Measurements from ENCODE around the gene CNPY4. TPM values are rescaled to one million over a fixed set of nuclear protein-coding genes. Genes with fewer than 3 reads are reported as not detected.
A peak's percentile ranks its signal among the peaks of the same experiment; 100 is the strongest.

The CNPY4 gene
- total RNA-seq, 1 donor from 2014 or later = 27.9 TPM

- H3K27me3 Mint-ChIP-seq (ENCODE audit: low read depth) = no peaks in the 10 kb centered on the region
- no peak for TF ChIP-seq CTCF (IDR thresholded peaks at IDR 0.05; ENCODE audit: unreplicated experiment)
- peaks cover 35% of the 10 kb centered on the region for H3K4me1 Mint-ChIP-seq
- no peaks in the 10 kb centered on the region for H3K9me3 Mint-ChIP-seq
- H3K4me3 Mint-ChIP-seq = peak overlapping the region; percentile 96
- DNase-seq (ENCODE audit: low spot score in 2 of 2, unreplicated experiment in 2 of 2) = no peak
- H3K36me3 Mint-ChIP-seq = peaks cover 9% of the 10 kb centered on the region
- H3K27ac Mint-ChIP-seq = peak overlapping the region; percentile 97
Measured at GRCh38 chr7:100082978-100083377, 36.5 kb upstream of the CNPY4 start.

- Mint-ChIP-seq H3K4me1 (peaks cover 31% of the 10 kb centered on the region), H3K4me3 (no peak overlapping the region), H3K27me3 (ENCODE audit: low read depth) (no peaks in the 10 kb centered on the region), H3K27ac (peak overlapping the region; percentile 59), H3K9me3 (no peaks in the 10 kb centered on the region), H3K36me3 (peaks cover 3% of the 10 kb centered on the region)
- no peak for TF ChIP-seq CTCF (IDR thresholded peaks at IDR 0.05; ENCODE audit: unreplicated experiment)
- no peak for DNase-seq (ENCODE audit: low spot score in 2 of 2, unreplicated experiment in 2 of 2)
Measured at GRCh38 chr7:100085515-100085914, 33.9 kb upstream of the CNPY4 start.

GRCh38 chr7:100087055-100087750 is 32.2 kb upstream of the CNPY4 start:
- H3K4me1 Mint-ChIP-seq = peaks cover 25% of the 10 kb centered on the region
- H3K36me3 Mint-ChIP-seq = peaks cover 20% of the 10 kb centered on the region
- H3K4me3 Mint-ChIP-seq = peak overlapping the region; percentile 92
- no peaks in the 10 kb centered on the region for H3K27me3 Mint-ChIP-seq (ENCODE audit: low read depth)
- no peak for DNase-seq (ENCODE audit: low spot score in 2 of 2, unreplicated experiment in 2 of 2)
- peak overlapping the region; percentile 76 for H3K27ac Mint-ChIP-seq
- no peak for TF ChIP-seq CTCF (IDR thresholded peaks at IDR 0.05; ENCODE audit: unreplicated experiment)
- no peaks in the 10 kb centered on the region for H3K9me3 Mint-ChIP-seq

- H3K27me3 Mint-ChIP-seq (ENCODE audit: low read depth) = no peaks in the 10 kb centered on the region
- H3K4me1 Mint-ChIP-seq = peaks cover 17% of the 10 kb centered on the region
- peaks cover 30% of the 10 kb centered on the region for H3K36me3 Mint-ChIP-seq
- H3K9me3 Mint-ChIP-seq = no peaks in the 10 kb centered on the region
- DNase-seq (ENCODE audit: low spot score in 2 of 2, unreplicated experiment in 2 of 2) = no peak
- TF ChIP-seq CTCF (IDR thresholded peaks at IDR 0.05; ENCODE audit: unreplicated experiment) = no peak
- H3K4me3 Mint-ChIP-seq = peak overlapping the region; percentile 92
- peak overlapping the region; percentile 92 for H3K27ac Mint-ChIP-seq
Measured at GRCh38 chr7:100088095-100088620, 31.3 kb upstream of the CNPY4 start.

GRCh38 chr7:100088621-100089457 is 30.6 kb upstream of the CNPY4 start, which contains the start of gene COPS6:
Gene COPS6, plus strand, starts transcription at chr7:100088969. Its CDS starts 22 bp downstream, at chr7:100088991.
- no peak for TF ChIP-seq CTCF (IDR thresholded peaks at IDR 0.05; ENCODE audit: unreplicated experiment)
- Mint-ChIP-seq H3K9me3 (no peaks in the 10 kb centered on the region), H3K36me3 (peaks cover 36% of the 10 kb centered on the region), H3K27ac (peak within 1 kb of the TSS; percentile 93), H3K4me1 (peaks cover 17% of the 10 kb centered on the region), H3K27me3 (ENCODE audit: low read depth) (no peaks in the 10 kb centered on the region), H3K4me3 (peak within 1 kb of the TSS; percentile 92)
- peak; percentile 83 to 91 for DNase-seq (ENCODE audit: low spot score in 2 of 2, unreplicated experiment in 2 of 2)

Measured in mesothelial cell of epicardium (in vitro differentiated cells).